Hypothalamus (tissue), 51 donors: Measurements from ENCODE around the gene TNIP1.

Experiments
- DNase-seq, 51 donors: peaks; one replicate each; lab custom pipeline; 2025; lab: John Stamatoyannopoulos, UW

TNIP1 gene

GRCh38 chr5:151007430-151008209 lies 73.2 kb downstream of the TNIP1 start:
- DNase-seq = no peak

GRCh38 chr5:151006704-151007334 lies 74.0 kb downstream of the TNIP1 start:
- DNase-seq = no peak

GRCh38 chr5:151005950-151006576 lies 74.8 kb downstream of the TNIP1 start:
- peak in 7 of 51 donors; percentile 9 to 49 (median 26) for DNase-seq

- DNase-seq = no peak
These were observed 75.5 kb downstream of the TNIP1 start for GRCh38 chr5:151005187-151005949.

GRCh38 chr5:151004499-151004898 lies 76.3 kb downstream of the TNIP1 start:
- no peak for DNase-seq

- DNase-seq = no peak
These were observed 77.4 kb downstream of the TNIP1 start for GRCh38 chr5:151003503-151003860.

GRCh38 chr5:151002681-151003502 lies 77.9 kb downstream of the TNIP1 start:
- no peak for DNase-seq

GRCh38 chr5:151002250-151002649 lies 78.6 kb downstream of the TNIP1 start:
- DNase-seq = no peak

- no peak for DNase-seq
These were observed 79.4 kb downstream of the TNIP1 start for GRCh38 chr5:151001436-151001835.

GRCh38 chr5:150999704-151000442 lies 81.0 kb downstream of the TNIP1 start:
- DNase-seq = peak in 11 of 51 donors; percentile 3 to 38 (median 17)

GRCh38 chr5:150993826-150994412 lies 86.9 kb downstream of the TNIP1 start:
- no peak for DNase-seq

GRCh38 chr5:150993422-150993821 lies 87.4 kb downstream of the TNIP1 start:
- no peak for DNase-seq

GRCh38 chr5:150992705-150993104 lies 88.1 kb downstream of the TNIP1 start:
- no peak for DNase-seq

GRCh38 chr5:150989695-150990094 lies 91.1 kb downstream of the TNIP1 start:
- no peak for DNase-seq

GRCh38 chr5:150987746-150988145 lies 93.1 kb downstream of the TNIP1 start:
- DNase-seq = no peak
